MCF 10A (cell line): Measurements from ENCODE around the gene DLX3. TPM values are rescaled to one million over a fixed set of nuclear protein-coding genes. Genes with fewer than 3 reads are reported as not detected.

ENCODE experiments used
- BruUV-seq: library from RNA; stranded (reverse); fragments of 400-500 nt; replicated peaks from 2 replicates; lab custom pipeline; 2021; lab: Mats Ljungman, UMichigan
- CTCF ChIA-PET: fragments of 300-600 bp; sonication (Branson Sonifier 250); formaldehyde crosslinking; extraction: SDS; loops from one replicate; lab custom pipeline; 2021; ENCODE audit warnings: antibody characterized with exemption, inconsistent platforms; lab: Yijun Ruan, JAX
- POLR2A ChIA-PET: fragments of 300-600, 350-650 bp; sonication (Branson Sonifier 250); formaldehyde crosslinking; extraction: SDS; loops from one replicate; lab custom pipeline; 2020; ENCODE audit warnings: antibody characterized with exemption, inconsistent platforms; lab: Yijun Ruan, JAX
- DNase-seq: peaks from one replicate; pipeline ENCODE4 v3.0.0-alpha.2; 2018; ENCODE audit not compliant: unreplicated experiment
- H3K27ac Mint-ChIP-seq: one replicate; pipeline ENCODE4 v1.8.0; 2022; ENCODE audit warnings: mild to moderate bottlenecking, low read depth, mixed read lengths; ENCODE audit not compliant: unreplicated experiment
- H3K27me3 Mint-ChIP-seq: one replicate; pipeline ENCODE4 v1.8.0; 2022; ENCODE audit warnings: mixed read lengths; ENCODE audit not compliant: insufficient read depth, unreplicated experiment
- H3K36me3 Mint-ChIP-seq: one replicate; pipeline ENCODE4 v1.8.0; 2022; ENCODE audit warnings: mild to moderate bottlenecking, moderate library complexity, mixed read lengths; ENCODE audit not compliant: insufficient read depth, unreplicated experiment
- H3K4me1 Mint-ChIP-seq: one replicate; pipeline ENCODE4 v1.8.0; 2022; ENCODE audit warnings: mixed read lengths; ENCODE audit not compliant: insufficient read depth, unreplicated experiment
- H3K4me3 Mint-ChIP-seq: one replicate; pipeline ENCODE4 v1.8.0; 2022; ENCODE audit warnings: mild to moderate bottlenecking, moderate library complexity, mixed read lengths; ENCODE audit not compliant: unreplicated experiment
- H3K9me3 Mint-ChIP-seq: one replicate; pipeline ENCODE4 v1.8.0; 2022; ENCODE audit warnings: mixed read lengths; ENCODE audit not compliant: unreplicated experiment
- intact Hi-C: fragments of 100-400 bp; cut with micrococcal nuclease; formaldehyde crosslinking; loops from 2 replicates; pipeline ENCODE4 v1.14.1; 2022
- total RNA-seq: library from RNA; stranded (reverse); gene quantifications from 2 replicates; pipeline ENCODE4 v1.2.3, GENCODE V29; 2022
- TF ChIP-seq, protein P1 (sequence below): fragments of 200-600 bp; IDR thresholded peaks from one replicate; pipeline ENCODE4 v1.8.0; 2022; ENCODE audit warnings: antibody characterized with exemption, mild to moderate bottlenecking; ENCODE audit not compliant: unreplicated experiment

Gene DLX3
- total RNA-seq, 1 experiment from 2014 or later: not detected

DNA sequence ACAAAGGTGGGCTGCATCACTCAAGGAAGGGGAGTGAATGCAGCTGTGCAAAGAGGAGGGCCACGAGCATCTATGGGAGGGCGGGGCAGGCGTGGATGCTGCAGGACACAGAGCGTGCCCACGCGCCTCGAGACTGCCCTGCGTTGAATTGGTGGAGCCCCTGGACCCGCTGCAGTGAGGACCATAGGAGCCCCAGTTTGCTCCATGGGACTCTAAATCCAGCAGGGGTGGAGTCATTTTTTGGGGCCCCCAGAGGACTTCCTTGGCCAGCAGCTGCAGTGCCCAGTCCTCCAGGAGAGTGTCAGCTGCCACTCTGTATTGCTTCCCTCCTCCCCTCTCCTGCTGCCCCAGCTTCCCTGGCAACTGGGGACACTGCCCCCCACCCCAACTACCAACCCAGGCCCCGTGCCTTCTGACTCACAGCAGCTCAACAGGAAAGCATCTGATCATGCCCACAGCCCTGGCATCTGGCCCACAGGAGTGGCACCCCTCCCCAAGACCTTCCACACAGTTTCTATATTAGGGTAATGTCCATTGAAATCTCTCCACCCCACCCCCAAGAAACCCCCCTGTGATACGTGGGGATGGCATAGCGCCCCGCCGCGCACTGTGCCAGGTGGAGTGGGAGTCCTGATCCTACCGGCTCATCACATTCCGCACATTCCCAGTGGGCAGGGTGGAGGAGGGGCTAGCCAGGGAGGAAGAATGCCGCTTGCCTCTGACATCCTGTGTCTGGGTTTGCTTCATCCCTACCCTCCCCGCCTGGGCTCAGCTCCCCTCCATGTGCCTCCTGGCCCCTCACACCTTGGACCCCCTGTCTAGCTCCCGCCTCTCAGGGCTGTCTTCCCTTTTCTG, 33.1 kb upstream of the DLX3 start:
- Mint-ChIP-seq H3K9me3 (no peaks in the 10 kb centered on the region), H3K27ac (peak overlapping the region; percentile 84), H3K4me1 (peaks cover 22% of the 10 kb centered on the region), H3K4me3 (peak overlapping the region; percentile 82), H3K36me3 (no peaks in the 10 kb centered on the region), H3K27me3 (no peaks in the 10 kb centered on the region)
- no TSS peak for BruUV-seq
- POLR2A ChIA-PET: interaction anchor here (0.5 to 15.8 kb wide), 17 partner anchors 12 to 319 kb away, joined by 3 to 329 read pairs (median 6); partner anchors contain the start of genes ITGA3 and PDK2
- intact Hi-C loops: loop anchor here (1.0 to 2.0 kb wide), 4 partner anchors 27 to 123 kb away; partner anchors contain the start of gene PDK2
- TF ChIP-seq, protein P1, sequence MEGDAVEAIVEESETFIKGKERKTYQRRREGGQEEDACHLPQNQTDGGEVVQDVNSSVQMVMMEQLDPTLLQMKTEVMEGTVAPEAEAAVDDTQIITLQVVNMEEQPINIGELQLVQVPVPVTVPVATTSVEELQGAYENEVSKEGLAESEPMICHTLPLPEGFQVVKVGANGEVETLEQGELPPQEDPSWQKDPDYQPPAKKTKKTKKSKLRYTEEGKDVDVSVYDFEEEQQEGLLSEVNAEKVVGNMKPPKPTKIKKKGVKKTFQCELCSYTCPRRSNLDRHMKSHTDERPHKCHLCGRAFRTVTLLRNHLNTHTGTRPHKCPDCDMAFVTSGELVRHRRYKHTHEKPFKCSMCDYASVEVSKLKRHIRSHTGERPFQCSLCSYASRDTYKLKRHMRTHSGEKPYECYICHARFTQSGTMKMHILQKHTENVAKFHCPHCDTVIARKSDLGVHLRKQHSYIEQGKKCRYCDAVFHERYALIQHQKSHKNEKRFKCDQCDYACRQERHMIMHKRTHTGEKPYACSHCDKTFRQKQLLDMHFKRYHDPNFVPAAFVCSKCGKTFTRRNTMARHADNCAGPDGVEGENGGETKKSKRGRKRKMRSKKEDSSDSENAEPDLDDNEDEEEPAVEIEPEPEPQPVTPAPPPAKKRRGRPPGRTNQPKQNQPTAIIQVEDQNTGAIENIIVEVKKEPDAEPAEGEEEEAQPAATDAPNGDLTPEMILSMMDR: no peak
- peak; percentile 96 for DNase-seq
- CTCF ChIA-PET: interaction anchor here (0.6 to 5.6 kb wide), 15 partner anchors 15 to 399 kb away, joined by 3 to 72 read pairs (median 4); partner anchors contain the start of gene ITGA3

DNA sequence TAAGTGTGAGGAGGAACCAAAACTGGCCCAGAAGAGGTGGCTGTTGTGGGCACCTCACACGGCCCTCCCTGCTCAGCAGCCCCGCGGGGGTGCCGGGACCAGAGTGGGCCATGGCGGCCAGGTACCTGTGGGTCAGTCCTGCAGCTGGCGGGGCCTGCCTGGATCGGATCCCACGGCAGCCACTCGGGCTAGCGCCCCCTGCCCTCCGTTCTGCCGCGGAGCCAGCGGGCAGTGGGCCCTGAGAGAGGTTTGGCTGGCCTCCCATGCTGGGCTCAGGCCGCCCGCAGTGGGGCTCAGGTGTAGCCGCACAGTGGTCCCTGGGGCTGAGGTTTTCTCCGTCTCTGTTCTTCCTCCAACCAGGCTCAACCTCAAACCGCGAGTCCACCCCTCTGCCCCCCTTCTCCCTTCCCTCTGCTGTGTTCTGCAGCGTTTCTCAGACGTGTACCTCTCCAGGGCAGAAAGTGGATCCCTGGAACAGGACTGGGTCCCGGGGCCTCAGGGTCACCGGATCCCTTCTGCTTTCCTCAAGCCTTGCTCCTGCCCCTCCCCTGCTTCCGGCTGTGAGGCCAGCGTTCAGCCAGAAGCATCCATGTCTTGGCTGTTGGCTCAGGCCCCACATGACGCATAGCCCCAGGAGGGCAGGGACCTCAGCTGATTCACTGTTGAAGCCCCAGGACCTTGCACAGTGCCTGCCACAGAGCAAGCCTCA, 32.3 kb upstream of the DLX3 start:
- ChIA-PET POLR2A (interaction anchor here (0.7 to 15.8 kb wide), 19 partner anchors 13 to 151 kb away, joined by 3 to 329 read pairs (median 5); partner anchors contain the start of genes ITGA3 and PDK2), CTCF (interaction anchor here (0.6 to 5.6 kb wide), 20 partner anchors 10 to 400 kb away, joined by 3 to 72 read pairs (median 4); partner anchors contain the start of gene ITGA3)
- TF ChIP-seq, protein P1: no peak
- H3K4me3 Mint-ChIP-seq: peak overlapping the region; percentile 82
- H3K27ac Mint-ChIP-seq: peak overlapping the region; percentile 84
- peaks cover 22% of the 10 kb centered on the region for H3K4me1 Mint-ChIP-seq
- no peaks in the 10 kb centered on the region for H3K27me3 Mint-ChIP-seq
- H3K9me3 Mint-ChIP-seq: no peaks in the 10 kb centered on the region
- peak; percentile 98 for DNase-seq
- intact Hi-C loops: loop anchor here (1.0 to 2.0 kb wide), 4 partner anchors 28 to 124 kb away; partner anchors contain the start of gene PDK2
- TSS peak; percentile 87 for BruUV-seq
- no peaks in the 10 kb centered on the region for H3K36me3 Mint-ChIP-seq

DNA sequence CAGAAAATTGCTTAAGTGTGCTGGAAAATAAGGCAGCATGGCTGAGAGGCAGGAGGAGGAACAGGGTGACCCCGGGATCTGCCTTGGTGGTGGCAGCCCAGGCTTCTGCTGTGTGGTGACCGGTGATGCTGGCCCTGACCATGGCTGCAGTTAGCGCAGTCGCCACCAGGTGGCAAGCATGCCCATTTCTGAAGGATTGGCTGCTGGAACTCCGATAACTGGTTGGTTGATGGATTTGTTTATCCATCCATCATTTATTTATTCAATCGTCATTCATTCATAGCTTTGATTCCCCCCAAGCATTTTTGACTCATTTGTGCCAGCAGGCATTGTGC, 31.8 kb upstream of the DLX3 start:
- POLR2A ChIA-PET: interaction anchor here (0.6 to 15.8 kb wide), 12 partner anchors 19 to 248 kb away, joined by 3 to 329 read pairs (median 15); partner anchors contain the start of genes ITGA3, PDK2 and TMEM92
- TF ChIP-seq, protein P1: peak; percentile 91
- Mint-ChIP-seq H3K4me3 (peak overlapping the region; percentile 82), H3K9me3 (no peaks in the 10 kb centered on the region), H3K27ac (no peak overlapping the region), H3K4me1 (peaks cover 22% of the 10 kb centered on the region), H3K36me3 (no peaks in the 10 kb centered on the region), H3K27me3 (peaks cover 2% of the 10 kb centered on the region)
- intact Hi-C loops: loop anchor here (1.0 to 2.0 kb wide), 4 partner anchors 28 to 124 kb away; partner anchors contain the start of gene PDK2
- CTCF ChIA-PET: interaction anchor here (0.6 to 5.6 kb wide), 17 partner anchors 9 to 266 kb away, joined by 3 to 72 read pairs (median 5); partner anchors contain the start of gene ITGA3
- DNase-seq: peak; percentile 89
- no TSS peak for BruUV-seq
